WI38 (cell line): ENCODE measurements around the gene ZXDA.

ENCODE experiments used
- H3K4me3 ChIP-seq: 2 replicates; pipeline ENCODE4 v1.5.1; 2011; ENCODE audit warnings: low read depth, mild to moderate bottlenecking, control low read depth, low read length
- CTCF ChIP-seq: IDR thresholded peaks from 2 replicates; pipeline ENCODE4 v1.5.1; 2012; ENCODE audit warnings: low read depth, mild to moderate bottlenecking, control low read depth, low read length

Gene ZXDA

GRCh38 chrX:57910287-57910912 is at the start of gene ZXDA:
Gene ZXDA, minus strand, starts transcription at chrX:57910458. Its CDS starts 38 bp downstream, at chrX:57910420.
- H3K4me3 ChIP-seq = peak within 1 kb of the TSS; percentile 51

GRCh38 chrX:57952320-57952678 is 42.0 kb upstream of the ZXDA start:
- no peak overlapping the region for H3K4me3 ChIP-seq
- TF ChIP-seq CTCF = no peak

GRCh38 chrX:57951666-57952319 is 41.5 kb upstream of the ZXDA start:
- no peak for TF ChIP-seq CTCF
- H3K4me3 ChIP-seq = no peak overlapping the region

- TF ChIP-seq CTCF = no peak
- no peak overlapping the region for H3K4me3 ChIP-seq
Measured at GRCh38 chrX:57933321-57933720, 23.1 kb upstream of the ZXDA start.

- H3K4me3 ChIP-seq = no peak overlapping the region
- no peak for TF ChIP-seq CTCF
Measured at GRCh38 chrX:57932266-57932665, 22.0 kb upstream of the ZXDA start.

- TF ChIP-seq CTCF = no peak
- no peak overlapping the region for H3K4me3 ChIP-seq
Measured at GRCh38 chrX:57930051-57930450, 19.8 kb upstream of the ZXDA start.

- TF ChIP-seq CTCF = peak; percentile 12; the same call in 1 of the 2 replicates
- no peak overlapping the region for H3K4me3 ChIP-seq
Measured at GRCh38 chrX:57929373-57929772, 19.1 kb upstream of the ZXDA start.

- H3K4me3 ChIP-seq = no peak overlapping the region
- TF ChIP-seq CTCF = no peak
Measured at GRCh38 chrX:57925806-57926205, 15.5 kb upstream of the ZXDA start.
